ENCODE data around the gene ADAD2.

DNA sequence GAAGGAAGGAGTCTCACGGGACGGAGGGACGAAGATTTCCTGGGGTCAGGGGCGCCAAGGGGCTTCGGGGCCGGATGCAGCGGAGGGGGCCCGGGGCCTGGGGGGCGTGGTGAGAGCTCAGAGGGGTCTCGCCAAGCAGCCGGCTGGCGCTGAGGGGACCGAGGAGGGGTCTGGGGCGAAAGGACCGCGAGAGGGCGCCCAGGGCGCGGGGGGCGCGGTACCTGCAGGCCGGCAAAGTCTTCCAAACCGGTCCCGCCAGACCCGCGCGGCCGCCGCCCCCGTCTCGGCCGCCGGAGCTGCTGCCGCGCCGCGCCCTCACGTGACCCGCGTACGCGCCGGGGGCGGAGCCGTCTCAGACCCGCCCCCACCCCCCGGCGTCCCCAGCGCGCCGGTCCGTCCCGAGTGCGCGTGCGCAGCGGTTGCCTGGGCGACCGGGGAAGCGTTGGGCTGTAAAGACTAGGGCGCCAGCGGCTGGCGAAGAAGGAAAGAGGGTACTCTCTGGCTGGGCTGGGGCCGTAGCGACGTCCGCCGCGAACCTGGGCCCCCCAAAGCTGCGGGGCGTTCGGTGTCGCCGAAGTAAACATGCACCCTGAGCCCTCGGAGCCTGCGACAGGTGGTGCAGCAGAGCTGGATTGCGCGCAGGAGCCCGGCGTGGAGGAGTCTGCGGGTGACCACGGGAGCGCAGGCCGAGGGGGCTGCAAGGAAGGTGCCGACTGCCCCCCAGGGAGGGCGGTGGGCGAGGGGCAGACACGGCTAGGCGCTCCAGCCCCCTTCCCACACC, 45.9 kb upstream of the ADAD2 start, which contains the start of the genes DNAAF1 and HSDL1:
- TF ChIP-seq, protein P1, sequence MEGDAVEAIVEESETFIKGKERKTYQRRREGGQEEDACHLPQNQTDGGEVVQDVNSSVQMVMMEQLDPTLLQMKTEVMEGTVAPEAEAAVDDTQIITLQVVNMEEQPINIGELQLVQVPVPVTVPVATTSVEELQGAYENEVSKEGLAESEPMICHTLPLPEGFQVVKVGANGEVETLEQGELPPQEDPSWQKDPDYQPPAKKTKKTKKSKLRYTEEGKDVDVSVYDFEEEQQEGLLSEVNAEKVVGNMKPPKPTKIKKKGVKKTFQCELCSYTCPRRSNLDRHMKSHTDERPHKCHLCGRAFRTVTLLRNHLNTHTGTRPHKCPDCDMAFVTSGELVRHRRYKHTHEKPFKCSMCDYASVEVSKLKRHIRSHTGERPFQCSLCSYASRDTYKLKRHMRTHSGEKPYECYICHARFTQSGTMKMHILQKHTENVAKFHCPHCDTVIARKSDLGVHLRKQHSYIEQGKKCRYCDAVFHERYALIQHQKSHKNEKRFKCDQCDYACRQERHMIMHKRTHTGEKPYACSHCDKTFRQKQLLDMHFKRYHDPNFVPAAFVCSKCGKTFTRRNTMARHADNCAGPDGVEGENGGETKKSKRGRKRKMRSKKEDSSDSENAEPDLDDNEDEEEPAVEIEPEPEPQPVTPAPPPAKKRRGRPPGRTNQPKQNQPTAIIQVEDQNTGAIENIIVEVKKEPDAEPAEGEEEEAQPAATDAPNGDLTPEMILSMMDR (conservative IDR thresholded peaks at IDR 0.05 in 1 of 2, IDR thresholded peaks at IDR 0.05 in 1 of 2; ENCODE audit: extremely low read depth in 1 of 2, insufficient read depth in 1 of 2, low read depth in 1 of 2, low read length in 2 of 2), result peak in 1 of 2 donors; percentile 16
- no peak for TF ChIP-seq EZH2 (IDR thresholded peaks at IDR 0.05; ENCODE audit: borderline replicate concordance, low read length)
